HCT116 (cell line): Measurements from ENCODE around the gene COMMD1. TPM values are rescaled to one million over a fixed set of nuclear protein-coding genes. Genes with fewer than 3 reads are reported as not detected.

ENCODE experiments used
- ATAC-seq: fragments of 200-7000 bp; cut with Tn5 transposase; 2 replicates; pipeline ENCODE4 v1.9.1; 2020; ENCODE audit warnings: mild to moderate bottlenecking, moderate library complexity
- BruUV-seq: library from RNA; stranded (reverse); fragments of 400-500 nt; replicated peaks from 2 replicates; lab custom pipeline; 2021; lab: Mats Ljungman, UMichigan
- CTCF ChIA-PET: fragments of 300-600 bp; sonication (Branson Sonifier 250); formaldehyde crosslinking; loops from one replicate; lab custom pipeline; 2021; ENCODE audit warnings: antibody characterized with exemption; lab: Charles Lee
- POLR2A ChIA-PET: fragments of 300-600, 350-600 bp; sonication (Branson Sonifier 250); formaldehyde crosslinking; loops from one replicate; lab custom pipeline; 2021; ENCODE audit warnings: antibody characterized with exemption; lab: Charles Lee
- RAD21 ChIA-PET, 2 experiments: fragments of 300-600 bp; sonication (Branson Sonifier 250); formaldehyde crosslinking; loops; one replicate each; lab custom pipeline; 2023; ENCODE audit warnings: low total read pairs in 2 of 2; ENCODE audit not compliant: uncharacterized antibody in 2 of 2, unreplicated experiment in 2 of 2, low non-redundant PET in 1 of 2; lab: Charles Lee
- DNase-seq: peaks from one replicate; pipeline ENCODE4 v3.0.0-alpha.2; 2010; ENCODE audit warnings: low read depth, low spot score
- H2AFZ ChIP-seq: fragments of 200-600 bp; shearing (Covaris generic), sonication (generic); 2 replicates; pipeline ENCODE4 v1.6.1; 2017; ENCODE audit warnings: low read depth, mixed run types, mixed read lengths, antibody characterized with exemption, low read length; ENCODE audit not compliant: poor library complexity, severe bottlenecking
- H3K27ac ChIP-seq: 2 replicates; pipeline ENCODE4 v1.5.1; 2012; ENCODE audit warnings: low read depth, low read length
- H3K27me3 ChIP-seq: fragments of 200-600 bp; sonication (generic); 2 replicates; pipeline ENCODE4 v1.6.1; 2016; ENCODE audit warnings: mixed run types, low read length, mixed read lengths; ENCODE audit not compliant: insufficient read depth
- H3K36me3 ChIP-seq, 2 experiments: fragments of 200-500 bp in 1 of 2; fragments of 200-600 bp in 1 of 2; sonication (Bioruptor generic) in 1 of 2; sonication (generic) in 1 of 2; 2 replicates each; pipeline versions ENCODE4 v1.5.1 to v1.6.1; 2014 to 2016; ENCODE audit warnings: low read length in 2 of 2, inconsistent platforms in 1 of 2, mixed read lengths in 1 of 2, mixed run types in 1 of 2; ENCODE audit not compliant: insufficient read depth in 2 of 2, control insufficient read depth in 1 of 2
- H3K4me1 ChIP-seq, 2 experiments: fragments of 200-600 bp in 1 of 2; sonication (generic) in 1 of 2; 2 replicates each; pipeline versions ENCODE4 v1.5.1 to v1.6.1; 2012 to 2017; ENCODE audit warnings: low read length in 2 of 2, inconsistent platforms in 1 of 2, mild to moderate bottlenecking in 1 of 2, mixed read lengths in 1 of 2, mixed run types in 1 of 2, moderate library complexity in 1 of 2; ENCODE audit not compliant: insufficient read depth in 2 of 2, control insufficient read depth in 1 of 2
- H3K4me2 ChIP-seq: fragments of 200-600 bp; sonication (generic); 2 replicates; pipeline ENCODE4 v1.6.1; 2017; ENCODE audit warnings: mixed run types, low read length, mixed read lengths
- H3K4me3 ChIP-seq, 2 experiments: fragments of 200-600 bp in 1 of 2; sonication (generic) in 1 of 2; replicated peaks in 1 of 2; 2 replicates each; pipeline ENCODE4 v1.5.1; 2011 to 2016; ENCODE audit warnings: low read length in 2 of 2, control low read depth in 1 of 2, low read depth in 1 of 2, mild to moderate bottlenecking in 1 of 2, mixed read lengths in 1 of 2, mixed run types in 1 of 2
- H3K79me2 ChIP-seq: fragments of 200-600 bp; sonication (generic); 2 replicates; pipeline ENCODE4 v1.6.1; 2017; ENCODE audit warnings: mild to moderate bottlenecking, mixed run types, low read length, moderate library complexity, mixed read lengths; ENCODE audit not compliant: insufficient read depth
- H3K9ac ChIP-seq: fragments of 200-600 bp; sonication (generic); 2 replicates; pipeline ENCODE4 v1.6.1; 2016; ENCODE audit warnings: low read length, mixed read lengths
- H3K9me2 ChIP-seq: fragments of 200-600 bp; sonication (generic), shearing (Covaris generic); 2 replicates; pipeline ENCODE4 v1.6.1; 2017; ENCODE audit warnings: mixed run types, mild to moderate bottlenecking, moderate library complexity; ENCODE audit not compliant: insufficient read depth
- H3K9me3 ChIP-seq, 2 experiments: fragments of 200-500 bp in 1 of 2; fragments of 200-600 bp in 1 of 2; sonication (Bioruptor generic) in 1 of 2; sonication (generic) in 1 of 2; 2 replicates each; pipeline ENCODE4 v1.6.1; 2014 to 2017; ENCODE audit warnings: low read length in 2 of 2, mixed read lengths in 2 of 2, inconsistent platforms in 1 of 2, low read depth in 1 of 2, mild to moderate bottlenecking in 1 of 2, mixed run types in 1 of 2, moderate library complexity in 1 of 2; ENCODE audit not compliant: control insufficient read depth in 1 of 2, insufficient read depth in 1 of 2
- H4K20me1 ChIP-seq: fragments of 200-600 bp; sonication (generic), shearing (Covaris generic); 2 replicates; pipeline ENCODE4 v1.6.1; 2017; ENCODE audit warnings: mixed run types, mild to moderate bottlenecking, moderate library complexity; ENCODE audit not compliant: insufficient read depth
- CEBPB ChIP-seq: IDR thresholded peaks from 2 replicates; pipeline ENCODE4 v1.6.1; 2012; ENCODE audit warnings: low read depth
- EGR1 ChIP-seq: IDR thresholded peaks from 2 replicates; pipeline ENCODE4 v1.6.1; 2012; ENCODE audit warnings: low read depth
- ELF1 ChIP-seq: IDR thresholded peaks from 2 replicates; pipeline ENCODE4 v1.6.1; 2012; ENCODE audit warnings: low read depth, borderline replicate concordance
- EZH2 ChIP-seq: fragments of 200-600 bp; sonication (generic); IDR thresholded peaks from 2 replicates; pipeline ENCODE4 v1.6.1; 2017; ENCODE audit warnings: antibody characterized with exemption, mixed run types
- FOSL1 ChIP-seq: IDR thresholded peaks from 2 replicates; pipeline ENCODE4 v1.6.1; 2012; ENCODE audit warnings: low read depth
- JUND ChIP-seq: IDR thresholded peaks from 2 replicates; pipeline ENCODE4 v1.6.1; 2012
- POLR2A ChIP-seq: IDR thresholded peaks from 2 replicates; pipeline ENCODE4 v1.7.0; 2011; ENCODE audit warnings: borderline replicate concordance; ENCODE audit not compliant: insufficient read depth, insufficient read length; ENCODE audit errors: extremely low read depth
- POLR2AphosphoS5 ChIP-seq: IDR thresholded peaks from 2 replicates; pipeline ENCODE4 v1.6.1; 2011; ENCODE audit warnings: mild to moderate bottlenecking, low read depth, low read length, moderate library complexity
- RAD21 ChIP-seq: IDR thresholded peaks from 2 replicates; pipeline ENCODE4 v1.6.1; 2012; ENCODE audit warnings: low read depth, mild to moderate bottlenecking
- SIN3A ChIP-seq: IDR thresholded peaks from 2 replicates; pipeline ENCODE4 v1.6.1; 2012; ENCODE audit warnings: low read depth
- SP1 ChIP-seq: IDR thresholded peaks from 2 replicates; pipeline ENCODE4 v1.6.1; 2012; ENCODE audit warnings: low read depth
- SRF ChIP-seq: IDR thresholded peaks from 2 replicates; pipeline ENCODE4 v1.6.1; 2012; ENCODE audit warnings: low read depth
- TCF7L2 ChIP-seq: IDR thresholded peaks from 2 replicates; pipeline ENCODE4 v1.7.0; 2011; ENCODE audit warnings: borderline replicate concordance, inconsistent platforms; ENCODE audit not compliant: insufficient read depth, insufficient read length; ENCODE audit errors: extremely low read depth
- ZFX ChIP-seq: fragments of 450-650 bp; IDR thresholded peaks from 2 replicates; pipeline ENCODE4 v1.6.1; 2017
- ZNF274 ChIP-seq: fragments of 200-500 bp; sonication (Bioruptor generic); IDR thresholded peaks from 2 replicates; pipeline ENCODE4 v1.6.1; 2014; ENCODE audit warnings: mild to moderate bottlenecking, low read depth, low read length, inconsistent platforms
- intact Hi-C: fragments of 100-400 bp; cut with micrococcal nuclease; formaldehyde crosslinking; loops from 2 replicates; pipeline ENCODE4 v1.10.0; 2022
- total RNA-seq: library from RNA; stranded (reverse); gene quantifications from one replicate; pipeline ENCODE4 v1.2.1, GENCODE V29; 2021; ENCODE audit not compliant: unreplicated experiment
- TF ChIP-seq, protein P1 (sequence below): IDR thresholded peaks from 2 replicates; pipeline ENCODE4 v1.6.1; 2011; ENCODE audit warnings: mild to moderate bottlenecking, low read length, moderate library complexity; ENCODE audit not compliant: insufficient replicate concordance; ENCODE audit errors: extremely low read depth
- TF ChIP-seq, protein P2 (sequence below), 3 experiments: fragments of 200-600 bp in 1 of 3; sonication (generic) in 1 of 3; IDR thresholded peaks in 2 of 3; conservative IDR thresholded peaks in 1 of 3; 2 replicates each; pipeline ENCODE4 v1.5.1; 2012 to 2017; ENCODE audit warnings: low read depth in 2 of 3, low read length in 2 of 3, antibody characterized with exemption in 1 of 3, borderline replicate concordance in 1 of 3, control low read depth in 1 of 3, mild to moderate bottlenecking in 1 of 3, mixed read lengths in 1 of 3, mixed run types in 1 of 3, moderate library complexity in 1 of 3; ENCODE audit not compliant: insufficient read depth in 1 of 3

The COMMD1 gene
- total RNA-seq, 1 experiment from 2014 or later = 16.1 TPM

- ChIA-PET RAD21 (no interaction called here), CTCF (no interaction called here), POLR2A (no interaction called here)
- no peak for TF ChIP-seq EZH2
- TF ChIP-seq RAD21 = no peak
- TF ChIP-seq ZFX = no peak
- TF ChIP-seq CEBPB = no peak
- TF ChIP-seq SRF = no peak
- no peak for TF ChIP-seq FOSL1
- no peak for TF ChIP-seq ZNF274
- no peak for TF ChIP-seq POLR2AphosphoS5
- TF ChIP-seq SP1 = no peak
- no peak for TF ChIP-seq POLR2A
- TF ChIP-seq JUND = no peak
- no peak for TF ChIP-seq ELF1
- Histone ChIP-seq H3K4me2 (no peak overlapping the region), H3K9me2 (no peaks in the 10 kb centered on the region), H3K27ac (no peak overlapping the region), H3K9me3 (no peaks in the 10 kb centered on the region), H3K4me3 (no peak overlapping the region), H3K4me1 (no peaks in the 10 kb centered on the region), H3K36me3 (no peaks in the 10 kb centered on the region), H3K79me2 (no peaks in the 10 kb centered on the region), H3K27me3 (no peaks in the 10 kb centered on the region), H3K9ac (no peak overlapping the region), H2AFZ (no peak overlapping the region), H4K20me1 (no peaks in the 10 kb centered on the region)
- BruUV-seq = no TSS peak
- ATAC-seq (no peak), DNase-seq (no peak)
- intact Hi-C loops = no loop called here
Observed at GRCh38 chr2:62176801-62177200, 271.3 kb downstream of the COMMD1 start.

DNA sequence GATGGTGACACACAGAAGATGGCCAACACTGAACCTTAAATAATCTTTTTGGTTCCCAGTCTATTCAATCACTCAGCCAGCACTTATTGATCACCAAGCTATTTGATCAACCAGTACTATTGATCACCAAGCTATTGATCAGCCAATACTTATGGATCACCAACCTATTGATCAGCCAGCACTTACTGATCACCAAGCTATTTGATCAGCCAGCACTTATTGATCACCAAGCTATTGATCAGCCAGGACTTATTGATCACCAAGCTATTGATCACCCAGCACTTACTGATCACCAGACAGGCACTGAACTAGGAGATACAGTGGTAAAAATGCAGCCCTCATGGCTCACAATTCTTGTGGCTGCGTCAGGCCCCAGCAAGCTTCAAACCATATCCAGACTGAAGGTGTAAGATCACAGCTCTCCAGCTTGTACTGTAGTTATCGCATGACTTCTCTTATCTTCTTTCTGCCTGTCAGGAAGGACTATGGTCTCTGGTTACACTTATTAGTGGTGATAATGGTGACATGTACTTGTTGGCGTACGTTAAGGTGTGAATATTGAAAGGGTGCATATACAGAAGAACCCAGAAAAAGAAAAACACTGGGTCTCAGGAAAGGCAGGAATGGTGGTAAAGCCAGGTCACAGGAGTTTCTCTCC is 272.0 kb downstream of the COMMD1 start:
- Histone ChIP-seq H3K79me2 (no peaks in the 10 kb centered on the region), H3K9ac (no peak overlapping the region), H3K4me1 (no peaks in the 10 kb centered on the region), H3K36me3 (no peaks in the 10 kb centered on the region), H3K27me3 (no peaks in the 10 kb centered on the region), H4K20me1 (no peaks in the 10 kb centered on the region), H3K27ac (no peak overlapping the region), H3K9me3 (no peaks in the 10 kb centered on the region), H3K4me3 (no peak overlapping the region), H2AFZ (no peak overlapping the region), H3K9me2 (no peaks in the 10 kb centered on the region), H3K4me2 (no peak overlapping the region)
- POLR2A ChIA-PET = no interaction called here
- RAD21 ChIA-PET = no interaction called here
- no peak for DNase-seq
- intact Hi-C loops = no loop called here
- CTCF ChIA-PET = no interaction called here
- BruUV-seq = no TSS peak
- ATAC-seq = no peak
- no peak for TF ChIP-seq SIN3A
- TF ChIP-seq, protein P1, sequence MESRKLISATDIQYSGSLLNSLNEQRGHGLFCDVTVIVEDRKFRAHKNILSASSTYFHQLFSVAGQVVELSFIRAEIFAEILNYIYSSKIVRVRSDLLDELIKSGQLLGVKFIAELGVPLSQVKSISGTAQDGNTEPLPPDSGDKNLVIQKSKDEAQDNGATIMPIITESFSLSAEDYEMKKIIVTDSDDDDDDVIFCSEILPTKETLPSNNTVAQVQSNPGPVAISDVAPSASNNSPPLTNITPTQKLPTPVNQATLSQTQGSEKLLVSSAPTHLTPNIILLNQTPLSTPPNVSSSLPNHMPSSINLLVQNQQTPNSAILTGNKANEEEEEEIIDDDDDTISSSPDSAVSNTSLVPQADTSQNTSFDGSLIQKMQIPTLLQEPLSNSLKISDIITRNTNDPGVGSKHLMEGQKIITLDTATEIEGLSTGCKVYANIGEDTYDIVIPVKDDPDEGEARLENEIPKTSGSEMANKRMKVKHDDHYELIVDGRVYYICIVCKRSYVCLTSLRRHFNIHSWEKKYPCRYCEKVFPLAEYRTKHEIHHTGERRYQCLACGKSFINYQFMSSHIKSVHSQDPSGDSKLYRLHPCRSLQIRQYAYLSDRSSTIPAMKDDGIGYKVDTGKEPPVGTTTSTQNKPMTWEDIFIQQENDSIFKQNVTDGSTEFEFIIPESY = no peak
- TF ChIP-seq RAD21 = no peak
- TF ChIP-seq EGR1 = no peak
- no peak for TF ChIP-seq ZFX
- no peak for TF ChIP-seq FOSL1
- no peak for TF ChIP-seq EZH2
- no peak for TF ChIP-seq TCF7L2
- TF ChIP-seq, protein P2, sequence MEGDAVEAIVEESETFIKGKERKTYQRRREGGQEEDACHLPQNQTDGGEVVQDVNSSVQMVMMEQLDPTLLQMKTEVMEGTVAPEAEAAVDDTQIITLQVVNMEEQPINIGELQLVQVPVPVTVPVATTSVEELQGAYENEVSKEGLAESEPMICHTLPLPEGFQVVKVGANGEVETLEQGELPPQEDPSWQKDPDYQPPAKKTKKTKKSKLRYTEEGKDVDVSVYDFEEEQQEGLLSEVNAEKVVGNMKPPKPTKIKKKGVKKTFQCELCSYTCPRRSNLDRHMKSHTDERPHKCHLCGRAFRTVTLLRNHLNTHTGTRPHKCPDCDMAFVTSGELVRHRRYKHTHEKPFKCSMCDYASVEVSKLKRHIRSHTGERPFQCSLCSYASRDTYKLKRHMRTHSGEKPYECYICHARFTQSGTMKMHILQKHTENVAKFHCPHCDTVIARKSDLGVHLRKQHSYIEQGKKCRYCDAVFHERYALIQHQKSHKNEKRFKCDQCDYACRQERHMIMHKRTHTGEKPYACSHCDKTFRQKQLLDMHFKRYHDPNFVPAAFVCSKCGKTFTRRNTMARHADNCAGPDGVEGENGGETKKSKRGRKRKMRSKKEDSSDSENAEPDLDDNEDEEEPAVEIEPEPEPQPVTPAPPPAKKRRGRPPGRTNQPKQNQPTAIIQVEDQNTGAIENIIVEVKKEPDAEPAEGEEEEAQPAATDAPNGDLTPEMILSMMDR (IDR thresholded peaks at IDR 0.05 in 2 of 3, conservative IDR thresholded peaks at IDR 0.05 in 1 of 3; ENCODE audit: borderline replicate concordance in 1 of 3, insufficient read depth in 1 of 3, low read depth in 2 of 3, low read length in 2 of 3) = no peak
